ENCODE data around the gene DPCD. TPM values are rescaled to one million over a fixed set of nuclear protein-coding genes. Genes with fewer than 3 reads are reported as not detected.

Gene DPCD
- total RNA-seq, 2 donors from 2014 or later = 9.2 to 16.6 TPM

- Histone ChIP-seq H3K9me3 (no peaks in the 10 kb centered on the region), H3K36me3 (replicated peaks in 1 of 2; ENCODE audit: insufficient read depth in 1 of 2, low read depth in 2 of 2) (peaks cover 0 to 29% of the 10 kb centered on the region in 2 donors), H3K27me3 (no peaks in the 10 kb centered on the region), H3K27ac (no peak overlapping the region), H3K4me1 (no peaks in the 10 kb centered on the region), H3K4me3 (no peak overlapping the region)
- no peak for DNase-seq
- 76 to 85% methylated on average over 10 of the region's 10 CpGs for WGBS, 2 donors
- intact Hi-C loops (cut with DNase I) = no loop called here
- no peak for ATAC-seq
- TF ChIP-seq CTCF (IDR thresholded peaks at IDR 0.05) (no peak), POLR2A (IDR thresholded peaks at IDR 0.05) (no peak)
These were observed 24.8 kb downstream of the DPCD start for GRCh38 chr10:101612872-101613271.

GRCh38 chr10:101613646-101614045 is 25.5 kb downstream of the DPCD start:
- intact Hi-C loops (cut with DNase I) = no loop called here
- WGBS, 2 donors = 97% methylated on average over 3 of the region's 3 CpGs; no CpG with 5 or more reads in 1 of the 2 donors

GRCh38 chr10:101614663-101615524 is 26.8 kb downstream of the DPCD start:
- Histone ChIP-seq H3K4me3 (no peak overlapping the region), H3K9me3 (no peaks in the 10 kb centered on the region), H3K27me3 (no peaks in the 10 kb centered on the region), H3K4me1 (no peaks in the 10 kb centered on the region), H3K36me3 (replicated peaks in 1 of 2; ENCODE audit: insufficient read depth in 1 of 2, low read depth in 2 of 2) (peaks cover 0 to 20% of the 10 kb centered on the region in 2 donors), H3K27ac (no peak overlapping the region)
- intact Hi-C loops (cut with DNase I) = no loop called here
- WGBS, 2 donors = 78% methylated on average over 11 to 13 of the region's 13 CpGs
- TF ChIP-seq CTCF (IDR thresholded peaks at IDR 0.05) (no peak), POLR2A (IDR thresholded peaks at IDR 0.05) (no peak)
- ATAC-seq = no peak
- no peak for DNase-seq

More at GRCh38 chr10:101613646-101614045, 25.5 kb downstream of the DPCD start:
- Histone ChIP-seq H3K4me3 (no peak overlapping the region), H3K36me3 (replicated peaks in 1 of 2; ENCODE audit: insufficient read depth in 1 of 2, low read depth in 2 of 2) (peaks cover 0 to 25% of the 10 kb centered on the region in 2 donors), H3K27me3 (no peaks in the 10 kb centered on the region), H3K4me1 (no peaks in the 10 kb centered on the region), H3K27ac (no peak overlapping the region), H3K9me3 (no peaks in the 10 kb centered on the region)
- DNase-seq = no peak
- ATAC-seq = no peak
- TF ChIP-seq POLR2A (IDR thresholded peaks at IDR 0.05) (no peak), CTCF (IDR thresholded peaks at IDR 0.05) (no peak)

- ATAC-seq = no peak
These were observed 27.5 kb downstream of the DPCD start for GRCh38 chr10:101615525-101616116.

More at GRCh38 chr10:101615525-101616116, 27.5 kb downstream of the DPCD start:
- H3K4me1 ChIP-seq = no peaks in the 10 kb centered on the region
- H3K4me3 ChIP-seq = no peak overlapping the region
- H3K9me3 ChIP-seq = no peaks in the 10 kb centered on the region
- intact Hi-C loops (cut with DNase I) = no loop called here
- TF ChIP-seq CTCF (IDR thresholded peaks at IDR 0.05) (no peak), POLR2A (IDR thresholded peaks at IDR 0.05) (no peak)
- peaks cover 0 to 16% of the 10 kb centered on the region in 2 donors for H3K36me3 ChIP-seq (replicated peaks in 1 of 2; ENCODE audit: insufficient read depth in 1 of 2, low read depth in 2 of 2)
- DNase-seq = no peak
- H3K27me3 ChIP-seq = no peaks in the 10 kb centered on the region
- 93% methylated on average over 3 to 5 of the region's 5 CpGs for WGBS, 2 donors
- H3K27ac ChIP-seq = no peak overlapping the region
